ENCODE data around the gene SERINC1.

Gene SERINC1

GRCh38 chr6:122393351-122393896 is 78.2 kb downstream of the SERINC1 start:
- DNase-seq (ENCODE audit: low spot score) (no peak), FAIRE-seq (no peak)

Data from RCC 7860 (cell line).